Measurements from ENCODE around the gene SVIL.

- TF ChIP-seq CTCF (IDR thresholded peaks at IDR 0.05; ENCODE audit: poor library complexity, severe bottlenecking) (no peak), RAD21 (conservative IDR thresholded peaks at IDR 0.05) (no peak), POLR2AphosphoS5 (IDR thresholded peaks at IDR 0.05) (no peak), EZH2 (IDR thresholded peaks at IDR 0.05; ENCODE audit: borderline replicate concordance, insufficient read depth, low read length, poor library complexity, severe bottlenecking) (no peak), REST (IDR thresholded peaks at IDR 0.05; ENCODE audit: borderline replicate concordance) (no peak), SMC3 (conservative IDR thresholded peaks at IDR 0.05; ENCODE audit: poor library complexity) (no peak), EP300 (conservative IDR thresholded peaks at IDR 0.05; ENCODE audit: poor library complexity, severe bottlenecking) (no peak), TAF1 (IDR thresholded peaks at IDR 0.05; ENCODE audit: low read depth) (no peak)
Observed at GRCh38 chr10:29667191-29667590, 32.4 kb upstream of the SVIL start.
